ENCODE measurements around the gene DCDC2.
"Not testable (repeated sequence)": the region's sequence is repeated elsewhere in the genome, so short reads cannot be mapped to it uniquely, and the experiment has no call there.

DCDC2 gene

GRCh38 chr6:24214984-24215383 lies 142.9 kb downstream of the DCDC2 start:
- Histone ChIP-seq H4K8ac (ENCODE audit: low read depth, low read length) (no peak overlapping the region), H3K4me1 (ENCODE audit: control insufficient read depth in 2 of 2, insufficient read depth in 1 of 2, low read depth in 1 of 2, low read length in 2 of 2) (no peaks in the 10 kb centered on the region), H3K36me3 (replicated peaks in 1 of 2; ENCODE audit: control insufficient read depth in 2 of 2, insufficient read depth in 2 of 2, low read length in 2 of 2) (peaks cover 0 to 2% of the 10 kb centered on the region in 2 donors), H3K23ac (ENCODE audit: low read depth, low read length, poor library complexity) (no peak overlapping the region), H2BK5ac (ENCODE audit: low read length) (no peak overlapping the region), H2BK12ac (ENCODE audit: low read length) (no peak overlapping the region), H4K91ac (ENCODE audit: low read depth, low read length, poor library complexity) (no peak overlapping the region), H2AFZ (ENCODE audit: low read length) (no peak overlapping the region), H3K4me2 (ENCODE audit: insufficient read depth, low read length, poor library complexity, severe bottlenecking) (no peak overlapping the region), H3K9me3 (replicated peaks in 1 of 2; ENCODE audit: control insufficient read depth in 2 of 2, insufficient read depth in 1 of 2, low read depth in 1 of 2, low read length in 2 of 2) (no peaks in the 10 kb centered on the region), H3K27ac (replicated peaks; ENCODE audit: low read length) (no peak overlapping the region), H3K9ac (ENCODE audit: low read depth, low read length, poor library complexity) (no peak overlapping the region), H2AK5ac (ENCODE audit: low read depth, low read length) (no peak overlapping the region), H2BK120ac (ENCODE audit: low read depth, low read length) (no peak overlapping the region), H3K4me3 (ENCODE audit: low read length in 2 of 2) (no peak overlapping the region), H3K18ac (ENCODE audit: low read length) (no peak overlapping the region), H3K14ac (ENCODE audit: low read length) (no peak overlapping the region), H3K27me3 (ENCODE audit: control insufficient read depth in 3 of 3, insufficient read depth in 3 of 3, low read depth in 1 of 3, low read length in 3 of 3) (no peaks in the 10 kb centered on the region), H3K79me1 (ENCODE audit: low read depth, low read length) (no peaks in the 10 kb centered on the region), H2BK15ac (ENCODE audit: low read length) (no peak overlapping the region), H3K4ac (ENCODE audit: low read length) (no peak overlapping the region)
- no CpG with 5 or more reads among the region's 5 CpGs for WGBS, 2 donors (ENCODE audit: extremely low coverage in 2 of 2, insufficient read length in 2 of 2, insufficient replicate concordance in 1 of 2)
- DNase-seq (ENCODE audit: low spot score), result no peak

GRCh38 chr6:24207413-24207812 lies 150.4 kb downstream of the DCDC2 start:
- no peak overlapping the region for H2BK5ac ChIP-seq (ENCODE audit: low read length)
- no peak overlapping the region for H3K4me2 ChIP-seq (ENCODE audit: insufficient read depth, low read length, poor library complexity, severe bottlenecking)
- no peak overlapping the region for H2AK5ac ChIP-seq (ENCODE audit: low read depth, low read length)
- no peak overlapping the region for H2BK15ac ChIP-seq (ENCODE audit: low read length)
- H3K9ac ChIP-seq (ENCODE audit: low read depth, low read length, poor library complexity), result no peak overlapping the region
- no peak overlapping the region for H2BK12ac ChIP-seq (ENCODE audit: low read length)
- H3K18ac ChIP-seq (ENCODE audit: low read length), result no peak overlapping the region
- no peaks in the 10 kb centered on the region for H3K9me3 ChIP-seq (replicated peaks in 1 of 2; ENCODE audit: control insufficient read depth in 2 of 2, insufficient read depth in 1 of 2, low read depth in 1 of 2, low read length in 2 of 2)
- H3K79me1 ChIP-seq (ENCODE audit: low read depth, low read length), result no peaks in the 10 kb centered on the region
- whole genome bisulfite sequencing, 2 donors (ENCODE audit: extremely low coverage in 2 of 2, insufficient read length in 2 of 2, insufficient replicate concordance in 1 of 2), result no CpG with 5 or more reads among the region's 4 CpGs
- DNase-seq (ENCODE audit: low spot score), result no peak
- H3K36me3 ChIP-seq (replicated peaks in 1 of 2; ENCODE audit: control insufficient read depth in 2 of 2, insufficient read depth in 2 of 2, low read length in 2 of 2), result no peaks in the 10 kb centered on the region
- H4K91ac ChIP-seq (ENCODE audit: low read depth, low read length, poor library complexity), result no peak overlapping the region
- H3K4ac ChIP-seq (ENCODE audit: low read length), result no peak overlapping the region
- no peak overlapping the region for H4K8ac ChIP-seq (ENCODE audit: low read depth, low read length)
- no peak overlapping the region for H2AFZ ChIP-seq (ENCODE audit: low read length)
- H3K23ac ChIP-seq (ENCODE audit: low read depth, low read length, poor library complexity), result no peak overlapping the region
- no peaks in the 10 kb centered on the region for H3K27me3 ChIP-seq (ENCODE audit: control insufficient read depth in 3 of 3, insufficient read depth in 3 of 3, low read depth in 1 of 3, low read length in 3 of 3)
- H2BK120ac ChIP-seq (ENCODE audit: low read depth, low read length), result no peak overlapping the region
- no peak overlapping the region for H3K14ac ChIP-seq (ENCODE audit: low read length)
- H3K4me3 ChIP-seq (ENCODE audit: low read length in 2 of 2), result no peak overlapping the region
- H3K27ac ChIP-seq (replicated peaks; ENCODE audit: low read length), result no peak overlapping the region
- H3K4me1 ChIP-seq (ENCODE audit: control insufficient read depth in 2 of 2, insufficient read depth in 1 of 2, low read depth in 1 of 2, low read length in 2 of 2), result no peaks in the 10 kb centered on the region

DNA sequence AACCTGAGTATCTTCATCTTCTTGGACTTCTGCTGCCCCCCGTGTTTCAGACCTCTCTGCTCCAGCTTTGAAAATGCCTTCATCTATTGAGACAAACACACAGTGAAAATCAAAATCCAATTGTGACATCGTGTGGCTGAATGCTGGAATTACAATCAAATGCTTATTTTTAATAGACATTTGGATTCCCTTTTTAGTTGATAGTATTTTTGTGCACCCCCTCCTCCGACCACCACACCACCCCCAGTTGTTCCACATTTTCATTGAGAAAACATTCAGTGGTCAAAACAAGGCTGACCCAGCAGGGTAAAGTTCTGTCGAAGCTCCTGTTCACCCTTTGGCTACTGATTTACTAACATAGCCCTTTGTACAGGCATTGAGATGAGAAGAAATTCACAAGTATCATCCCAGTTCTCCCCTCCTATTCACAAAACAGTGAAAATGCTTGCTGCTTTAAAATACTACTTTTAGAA lies 152.8 kb downstream of the DCDC2 start:
- Histone ChIP-seq H3K4me1 (ENCODE audit: control insufficient read depth in 2 of 2, insufficient read depth in 1 of 2, low read depth in 1 of 2, low read length in 2 of 2) (no peaks in the 10 kb centered on the region), H3K27me3 (ENCODE audit: control insufficient read depth in 3 of 3, insufficient read depth in 3 of 3, low read depth in 1 of 3, low read length in 3 of 3) (no peaks in the 10 kb centered on the region), H3K27ac (replicated peaks; ENCODE audit: low read length) (no peak overlapping the region), H3K9ac (ENCODE audit: low read depth, low read length, poor library complexity) (no peak overlapping the region), H3K4me2 (ENCODE audit: insufficient read depth, low read length, poor library complexity, severe bottlenecking) (no peak overlapping the region), H3K18ac (ENCODE audit: low read length) (no peak overlapping the region), H3K14ac (ENCODE audit: low read length) (no peak overlapping the region), H4K91ac (ENCODE audit: low read depth, low read length, poor library complexity) (no peak overlapping the region), H2BK5ac (ENCODE audit: low read length) (no peak overlapping the region), H3K23ac (ENCODE audit: low read depth, low read length, poor library complexity) (no peak overlapping the region), H4K8ac (ENCODE audit: low read depth, low read length) (no peak overlapping the region), H2BK15ac (ENCODE audit: low read length) (no peak overlapping the region), H2AK5ac (ENCODE audit: low read depth, low read length) (no peak overlapping the region), H3K9me3 (replicated peaks in 1 of 2; ENCODE audit: control insufficient read depth in 2 of 2, insufficient read depth in 1 of 2, low read depth in 1 of 2, low read length in 2 of 2) (no peaks in the 10 kb centered on the region), H3K79me1 (ENCODE audit: low read depth, low read length) (no peaks in the 10 kb centered on the region), H3K4ac (ENCODE audit: low read length) (no peak overlapping the region), H3K4me3 (ENCODE audit: low read length in 2 of 2) (no peak overlapping the region), H3K36me3 (replicated peaks in 1 of 2; ENCODE audit: control insufficient read depth in 2 of 2, insufficient read depth in 2 of 2, low read length in 2 of 2) (no peaks in the 10 kb centered on the region), H2BK120ac (ENCODE audit: low read depth, low read length) (no peak overlapping the region), H2AFZ (ENCODE audit: low read length) (peak overlapping the region; percentile 25), H2BK12ac (ENCODE audit: low read length) (no peak overlapping the region)
- DNase-seq (ENCODE audit: low spot score), result peak; percentile 58
- WGBS, 2 donors (ENCODE audit: extremely low coverage in 2 of 2, insufficient read length in 2 of 2, insufficient replicate concordance in 1 of 2), result no CpG with 5 or more reads among the region's 4 CpGs

DNA sequence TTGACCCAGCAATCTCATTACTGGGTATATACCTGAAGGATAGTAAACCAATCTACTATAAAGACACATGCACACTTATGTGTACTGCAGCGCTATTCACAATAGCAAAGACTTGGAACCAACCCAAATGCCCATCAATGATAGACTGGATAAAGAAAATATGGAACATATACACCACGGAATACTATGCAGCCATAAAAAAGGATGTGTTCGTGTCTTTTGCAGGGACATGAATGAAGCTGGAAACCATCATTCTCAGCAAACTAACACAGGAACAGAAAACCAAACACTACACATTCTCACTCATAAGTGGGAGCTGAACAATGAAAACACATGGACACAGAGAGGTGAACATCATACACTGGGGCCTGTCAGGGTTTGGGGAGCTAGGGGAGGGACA lies 153.7 kb downstream of the DCDC2 start:
- H4K91ac ChIP-seq (ENCODE audit: low read depth, low read length, poor library complexity); H3K4ac ChIP-seq (ENCODE audit: low read length); H3K9ac ChIP-seq (ENCODE audit: low read depth, low read length, poor library complexity); H3K4me1 ChIP-seq (ENCODE audit: control insufficient read depth in 2 of 2, insufficient read depth in 1 of 2, low read depth in 1 of 2, low read length in 2 of 2); H2BK120ac ChIP-seq (ENCODE audit: low read depth, low read length); H3K23ac ChIP-seq (ENCODE audit: low read depth, low read length, poor library complexity); H3K9me3 ChIP-seq (replicated peaks in 1 of 2; ENCODE audit: control insufficient read depth in 2 of 2, insufficient read depth in 1 of 2, low read depth in 1 of 2, low read length in 2 of 2); H2AK5ac ChIP-seq (ENCODE audit: low read depth, low read length); H2BK15ac ChIP-seq (ENCODE audit: low read length); H3K4me2 ChIP-seq (ENCODE audit: insufficient read depth, low read length, poor library complexity, severe bottlenecking); H2BK12ac ChIP-seq (ENCODE audit: low read length); H4K8ac ChIP-seq (ENCODE audit: low read depth, low read length); H3K18ac ChIP-seq (ENCODE audit: low read length); H3K36me3 ChIP-seq (replicated peaks in 1 of 2; ENCODE audit: control insufficient read depth in 2 of 2, insufficient read depth in 2 of 2, low read length in 2 of 2); H3K4me3 ChIP-seq (ENCODE audit: low read length in 2 of 2); H3K27ac ChIP-seq (replicated peaks; ENCODE audit: low read length); H2BK5ac ChIP-seq (ENCODE audit: low read length); H3K14ac ChIP-seq (ENCODE audit: low read length); H2AFZ ChIP-seq (ENCODE audit: low read length); H3K27me3 ChIP-seq (ENCODE audit: control insufficient read depth in 3 of 3, insufficient read depth in 3 of 3, low read depth in 1 of 3, low read length in 3 of 3); DNase-seq (ENCODE audit: low spot score); H3K79me1 ChIP-seq (ENCODE audit: low read depth, low read length): not testable (repeated sequence)
- no CpG with 5 or more reads among the region's 3 CpGs for WGBS, 2 donors (ENCODE audit: extremely low coverage in 2 of 2, insufficient read length in 2 of 2, insufficient replicate concordance in 1 of 2)
